Activated naive CD8-positive, alpha-beta T cell treated with anti-CD3 and anti-CD28 coated beads, Interleukin-2, amount 50 U/mL, for 24 hours (primary cell): ENCODE measurements around the gene CHPF2.
A peak's percentile ranks its signal among the peaks of the same experiment; 100 is the strongest.

Experiments
- ATAC-seq: fragments of 150-1000 bp; cut with Tn5 transposase; one replicate; pipeline ENCODE4 v1.10.0; 2021
- DNase-seq: peaks from one replicate; pipeline ENCODE4 v3.0.0; 2021
- H3K27ac Mint-ChIP-seq: one replicate; pipeline ENCODE4 v1.8.0; 2021; ENCODE audit warnings: mild to moderate bottlenecking, mixed read lengths
- H3K27me3 Mint-ChIP-seq: one replicate; pipeline ENCODE4 v1.8.0; 2021; ENCODE audit warnings: mixed read lengths
- H3K36me3 Mint-ChIP-seq: one replicate; pipeline ENCODE4 v1.8.0; 2021; ENCODE audit warnings: low read depth, mixed read lengths
- H3K4me1 Mint-ChIP-seq: one replicate; pipeline ENCODE4 v1.8.0; 2021; ENCODE audit warnings: mixed read lengths
- H3K4me3 Mint-ChIP-seq: one replicate; pipeline ENCODE4 v1.8.0; 2021; ENCODE audit warnings: mild to moderate bottlenecking, moderate library complexity, mixed read lengths
- H3K9me3 Mint-ChIP-seq: one replicate; pipeline ENCODE4 v1.8.0; 2021; ENCODE audit warnings: mixed read lengths

CHPF2 gene

GRCh38 chr7:151245360-151246101, 13.2 kb downstream of the CHPF2 start:
- Mint-ChIP-seq H3K27ac (no peak overlapping the region), H3K4me3 (peak overlapping the region; percentile 26), H3K27me3 (peaks cover 33% of the 10 kb centered on the region), H3K4me1 (peaks cover 43% of the 10 kb centered on the region), H3K36me3 (no peaks in the 10 kb centered on the region), H3K9me3 (no peaks in the 10 kb centered on the region)
- DNase-seq = peak; percentile 73
- ATAC-seq = peak; percentile 64

GRCh38 chr7:151246102-151246850, 14.0 kb downstream of the CHPF2 start:
- H3K27me3 Mint-ChIP-seq = peaks cover 41% of the 10 kb centered on the region
- DNase-seq = no peak
- peaks cover 50% of the 10 kb centered on the region for H3K4me1 Mint-ChIP-seq

GRCh38 chr7:151246851-151247580, 14.7 kb downstream of the CHPF2 start:
- H3K36me3 Mint-ChIP-seq = no peaks in the 10 kb centered on the region
- H3K9me3 Mint-ChIP-seq = no peaks in the 10 kb centered on the region
- no peak overlapping the region for H3K27ac Mint-ChIP-seq
- no peak overlapping the region for H3K4me3 Mint-ChIP-seq
- H3K4me1 Mint-ChIP-seq = peaks cover 50% of the 10 kb centered on the region
- H3K27me3 Mint-ChIP-seq = peaks cover 41% of the 10 kb centered on the region
- ATAC-seq (no peak), DNase-seq (no peak)

More at GRCh38 chr7:151246102-151246850, 14.0 kb downstream of the CHPF2 start:
- no peak for ATAC-seq
- Mint-ChIP-seq H3K27ac (no peak overlapping the region), H3K4me3 (no peak overlapping the region), H3K9me3 (no peaks in the 10 kb centered on the region), H3K36me3 (no peaks in the 10 kb centered on the region)

GRCh38 chr7:151247611-151248345, 15.5 kb downstream of the CHPF2 start:
- Mint-ChIP-seq H3K27me3 (peaks cover 47% of the 10 kb centered on the region), H3K4me1 (peaks cover 53% of the 10 kb centered on the region), H3K36me3 (no peaks in the 10 kb centered on the region), H3K27ac (no peak overlapping the region), H3K4me3 (peak overlapping the region; percentile 75), H3K9me3 (no peaks in the 10 kb centered on the region)
- no peak for ATAC-seq
- no peak for DNase-seq

- Mint-ChIP-seq H3K9me3 (no peaks in the 10 kb centered on the region), H3K4me1 (peaks cover 46% of the 10 kb centered on the region), H3K27ac (no peak within 1 kb of the TSS), H3K27me3 (peaks cover 48% of the 10 kb centered on the region), H3K36me3 (no peaks in the 10 kb centered on the region), H3K4me3 (peak within 1 kb of the TSS; percentile 75)
- ATAC-seq = no peak
- no peak for DNase-seq
Measured at GRCh38 chr7:151248346-151249033, 16.2 kb downstream of the CHPF2 start, which contains the start of gene SMARCD3. SMARCD3 (minus strand) TSS chr7:151248694; CDS start chr7:151248562, 132 bp downstream.

GRCh38 chr7:151249034-151249731, 16.9 kb downstream of the CHPF2 start:
- Mint-ChIP-seq H3K4me1 (peaks cover 39% of the 10 kb centered on the region), H3K4me3 (peak overlapping the region; percentile 57), H3K27ac (no peak overlapping the region), H3K9me3 (no peaks in the 10 kb centered on the region), H3K27me3 (peaks cover 48% of the 10 kb centered on the region), H3K36me3 (no peaks in the 10 kb centered on the region)
- ATAC-seq (no peak), DNase-seq (no peak)

GRCh38 chr7:151249732-151250072, 17.4 kb downstream of the CHPF2 start:
- no peak for DNase-seq
- H3K27ac Mint-ChIP-seq = no peak overlapping the region

GRCh38 chr7:151250181-151251132, 18.2 kb downstream of the CHPF2 start:
- Mint-ChIP-seq H3K27me3 (peaks cover 50% of the 10 kb centered on the region), H3K4me3 (no peak overlapping the region), H3K4me1 (peaks cover 30% of the 10 kb centered on the region), H3K36me3 (no peaks in the 10 kb centered on the region), H3K27ac (no peak overlapping the region), H3K9me3 (no peaks in the 10 kb centered on the region)
- no peak for DNase-seq
- no peak for ATAC-seq

More at GRCh38 chr7:151249732-151250072, 17.4 kb downstream of the CHPF2 start:
- Mint-ChIP-seq H3K36me3 (no peaks in the 10 kb centered on the region), H3K27me3 (peaks cover 48% of the 10 kb centered on the region), H3K4me3 (no peak overlapping the region), H3K4me1 (peaks cover 34% of the 10 kb centered on the region), H3K9me3 (no peaks in the 10 kb centered on the region)
- no peak for ATAC-seq

- no peaks in the 10 kb centered on the region for H3K36me3 Mint-ChIP-seq
- H3K27ac Mint-ChIP-seq = no peak overlapping the region
- no peak for DNase-seq
- peak overlapping the region; percentile 19 for H3K4me3 Mint-ChIP-seq
- peaks cover 46% of the 10 kb centered on the region for H3K27me3 Mint-ChIP-seq
- H3K4me1 Mint-ChIP-seq = peaks cover 25% of the 10 kb centered on the region
- peak; percentile 51 for ATAC-seq
- H3K9me3 Mint-ChIP-seq = no peaks in the 10 kb centered on the region
Measured at GRCh38 chr7:151251328-151251688, 19.0 kb downstream of the CHPF2 start.

- Mint-ChIP-seq H3K4me3 (peak overlapping the region; percentile 34), H3K27me3 (peaks cover 47% of the 10 kb centered on the region)
Measured at GRCh38 chr7:151251689-151252560, 19.6 kb downstream of the CHPF2 start.

GRCh38 chr7:151252561-151252835, 20.2 kb downstream of the CHPF2 start:
- no peak overlapping the region for H3K27ac Mint-ChIP-seq
- peaks cover 48% of the 10 kb centered on the region for H3K27me3 Mint-ChIP-seq
- no peaks in the 10 kb centered on the region for H3K9me3 Mint-ChIP-seq
- H3K4me1 Mint-ChIP-seq = peaks cover 25% of the 10 kb centered on the region
- H3K36me3 Mint-ChIP-seq = no peaks in the 10 kb centered on the region
- H3K4me3 Mint-ChIP-seq = peak overlapping the region; percentile 34
- ATAC-seq (no peak), DNase-seq (no peak)

More at GRCh38 chr7:151251689-151252560, 19.6 kb downstream of the CHPF2 start:
- Mint-ChIP-seq H3K36me3 (no peaks in the 10 kb centered on the region), H3K4me1 (peaks cover 25% of the 10 kb centered on the region), H3K27ac (no peak overlapping the region), H3K9me3 (no peaks in the 10 kb centered on the region)
- DNase-seq = no peak
- ATAC-seq = peak; percentile 7
